HUDEP-2 (cell line): Measurements from ENCODE around the gene STX18.

Experiments used
- DNase-seq, 76 experiments: peaks; one replicate each; lab custom pipeline; 2025; ENCODE audit not compliant: unreplicated experiment in 76 of 76; lab: John Stamatoyannopoulos, UW

Gene STX18

DNA sequence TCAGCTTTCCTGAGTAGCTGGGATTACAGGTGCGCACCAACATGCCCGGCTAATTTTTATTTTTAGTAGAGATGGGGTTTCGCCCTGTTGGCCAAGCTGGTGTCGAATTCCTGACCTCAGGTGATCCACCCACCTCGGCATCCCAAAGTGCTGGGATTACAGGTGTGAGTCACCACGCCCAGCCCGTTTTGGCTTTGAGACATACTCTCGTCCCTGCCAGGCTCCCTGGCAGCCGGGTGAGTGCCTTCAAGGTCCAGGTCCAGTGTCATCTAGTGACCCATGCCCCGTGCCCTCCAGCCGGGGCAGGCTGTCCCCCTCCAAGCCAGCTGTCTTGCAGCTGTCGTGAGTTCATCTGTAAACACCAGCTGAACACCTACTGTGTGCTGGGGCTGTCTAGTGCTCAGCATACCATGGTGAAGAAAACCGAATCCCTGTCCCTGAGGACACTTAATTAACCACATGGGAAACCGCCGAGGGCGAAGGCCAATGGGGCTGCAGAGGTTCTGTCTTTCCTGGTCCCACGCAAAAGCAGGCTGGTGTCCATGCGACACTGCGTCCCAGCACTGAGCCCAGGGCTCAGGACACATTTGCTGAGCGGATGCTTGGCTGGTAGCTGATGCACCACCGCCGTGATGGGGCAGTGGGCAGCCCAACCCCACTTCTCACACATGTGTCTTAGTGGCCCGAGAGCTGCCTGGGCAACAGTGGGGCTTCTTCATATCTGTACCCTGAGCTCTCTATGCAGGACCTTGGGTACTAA, 133.1 kb downstream of the STX18 start:
- DNase-seq, result no peak

GRCh38 chr4:4408132-4408523, 133.7 kb downstream of the STX18 start:
- DNase-seq, result no peak

GRCh38 chr4:4407299-4408131, 134.3 kb downstream of the STX18 start:
- DNase-seq, result no peak

- no peak for DNase-seq
Measured at GRCh38 chr4:4406455-4407298, 135.2 kb downstream of the STX18 start.

DNA sequence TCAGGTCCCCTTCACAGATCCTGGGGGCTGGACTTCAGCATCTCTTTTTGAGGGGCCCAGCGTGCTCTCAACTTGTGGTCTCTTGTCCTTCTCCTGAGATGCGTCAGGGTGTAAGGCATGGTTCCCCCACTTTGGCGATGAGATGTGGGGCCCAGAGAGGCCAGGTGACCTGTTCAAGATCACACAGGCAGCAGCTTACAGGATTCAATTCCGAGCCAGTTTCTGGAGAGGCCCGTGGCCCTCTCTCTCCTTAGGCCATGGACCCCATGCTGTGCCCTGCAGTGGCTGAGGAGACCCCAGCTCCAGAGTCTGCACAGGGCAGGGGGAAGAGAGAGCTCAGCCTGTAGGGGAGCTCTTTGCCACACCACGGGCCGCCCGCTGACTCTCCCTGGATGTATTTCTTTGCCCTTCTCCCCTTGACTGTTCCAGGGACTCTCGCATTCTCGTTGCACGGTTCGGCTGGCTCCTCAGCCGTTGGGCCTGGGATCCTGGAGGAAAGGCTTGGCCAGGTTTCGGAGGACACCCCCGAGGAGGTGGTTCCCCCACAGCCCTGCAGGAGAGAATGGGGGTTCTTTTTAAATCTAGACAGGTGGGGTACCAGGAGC, 136.4 kb downstream of the STX18 start:
- no peak for DNase-seq

- DNase-seq, result no peak
Measured at GRCh38 chr4:4402966-4403365, 138.9 kb downstream of the STX18 start.

DNA sequence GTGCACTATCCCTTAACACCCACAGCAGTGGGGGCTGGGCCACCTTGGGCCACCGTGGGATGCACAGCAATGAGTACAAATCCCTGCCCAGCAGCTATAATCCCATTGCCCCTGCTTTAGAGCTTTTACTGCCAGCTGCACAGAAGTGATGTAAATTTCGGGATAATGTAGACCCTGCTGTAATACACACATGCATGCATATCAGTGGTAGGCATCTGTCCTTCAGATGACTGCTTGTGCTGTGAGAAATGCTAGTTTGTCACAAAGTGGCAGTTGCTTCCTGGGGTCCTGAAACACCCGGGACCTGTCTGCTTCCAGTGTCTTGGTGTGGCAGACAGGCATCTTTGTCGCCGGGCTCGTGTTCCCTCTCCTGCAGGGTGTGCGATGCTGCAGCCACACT, 140.8 kb downstream of the STX18 start:
- no peak for DNase-seq

DNA sequence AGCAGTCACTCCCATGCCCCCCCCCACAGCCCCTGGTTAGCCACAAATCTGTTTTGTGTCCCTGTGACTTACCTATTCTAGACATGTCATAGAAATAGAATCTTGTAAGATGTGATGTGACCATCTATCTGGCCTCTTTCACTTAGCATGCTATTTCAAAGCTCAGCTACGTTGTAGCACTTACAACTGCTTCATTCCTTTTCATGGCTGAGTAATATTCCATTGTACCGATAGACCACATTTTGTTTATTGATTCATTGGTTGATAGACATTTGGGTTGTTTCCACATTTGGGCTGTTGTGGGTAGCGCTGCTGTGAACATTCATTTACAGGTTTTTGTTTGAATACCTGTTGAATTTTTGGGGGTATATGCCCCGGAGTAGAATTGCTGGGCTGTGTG, 143.4 kb downstream of the STX18 start:
- no peak for DNase-seq

- DNase-seq, result no peak
Measured at GRCh38 chr4:4397441-4397819, 144.4 kb downstream of the STX18 start.

GRCh38 chr4:4396628-4397440, 145.0 kb downstream of the STX18 start:
- DNase-seq, result no peak

DNA sequence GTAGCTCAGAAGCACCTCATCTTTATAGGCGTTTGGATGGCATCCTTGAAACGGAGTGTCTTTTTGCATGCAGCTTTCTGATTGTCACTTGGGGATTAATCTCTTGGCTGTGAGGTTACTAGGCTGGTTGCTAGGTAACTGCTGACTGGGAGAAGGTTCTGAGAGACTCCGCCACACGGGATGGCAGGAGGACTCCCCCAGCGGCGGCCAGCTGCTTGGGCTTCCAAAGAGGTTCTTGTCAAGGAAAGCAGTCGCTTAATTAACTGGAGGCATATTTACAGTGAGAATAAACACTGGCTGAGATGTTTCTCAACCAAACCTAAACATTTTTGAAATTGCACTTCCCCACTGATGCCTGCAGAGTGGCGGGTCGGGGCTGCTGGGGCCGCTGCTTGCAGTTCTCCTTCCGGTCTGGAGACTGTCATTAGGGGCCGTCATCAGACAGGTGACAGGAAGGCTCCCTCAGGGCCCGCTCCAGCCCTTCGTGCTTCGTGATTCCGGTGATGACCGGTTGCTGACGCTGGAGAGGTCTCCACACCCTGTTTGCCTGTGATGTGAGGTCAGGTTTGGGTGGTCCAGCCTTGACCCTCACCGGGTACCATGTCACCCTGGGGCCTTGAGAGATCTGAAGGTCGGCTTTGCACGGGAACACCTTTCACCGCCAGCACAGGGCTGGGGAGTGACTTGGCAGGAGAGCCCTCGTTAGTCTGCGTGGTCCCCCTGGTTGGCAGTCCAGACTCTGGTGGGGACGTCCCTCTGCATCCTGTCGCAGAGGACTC, 145.8 kb downstream of the STX18 start:
- DNase-seq, result peak in 2 of 76 experiments; percentile 1 to 7

- DNase-seq, result no peak
Measured at GRCh38 chr4:4395371-4395770, 146.5 kb downstream of the STX18 start.

DNA sequence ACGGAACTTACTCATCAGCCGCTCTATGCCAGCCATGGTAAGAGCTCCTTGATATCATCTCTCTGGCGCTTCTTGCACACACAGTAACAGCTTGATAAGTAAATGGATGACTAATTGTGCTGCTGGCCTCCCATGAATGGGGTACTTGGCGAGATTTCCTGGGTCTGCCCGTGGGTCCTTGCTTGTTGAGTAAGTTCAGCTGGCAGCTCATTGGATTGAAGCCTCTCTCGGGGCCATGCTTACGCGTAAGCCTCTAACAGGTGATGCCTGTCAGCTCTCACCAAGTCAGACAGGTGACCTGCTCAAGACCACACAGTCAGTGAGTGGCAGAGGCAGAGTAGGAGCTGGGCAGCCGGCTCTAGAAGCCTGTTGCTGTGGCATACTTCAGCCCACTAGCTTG, 147.2 kb downstream of the STX18 start:
- DNase-seq, result peak in 56 of 76 experiments; percentile 0 to 72 (median 34)

- no peak for DNase-seq
Measured at GRCh38 chr4:4392501-4393183, 149.2 kb downstream of the STX18 start.

GRCh38 chr4:4391866-4392265, 150.0 kb downstream of the STX18 start:
- no peak for DNase-seq

GRCh38 chr4:4390515-4391240, 151.2 kb downstream of the STX18 start:
- DNase-seq, result no peak

GRCh38 chr4:4390046-4390445, 151.8 kb downstream of the STX18 start:
- DNase-seq, result no peak
